IPS DF 4.7 (cell line): ENCODE measurements around the gene GLT1D1.

Source experiments
- DNase-seq: peaks from one replicate; pipeline ENCODE4 v3.0.0-alpha.2; 2013; ENCODE audit warnings: low spot score; ENCODE audit errors: extremely low read depth

GLT1D1 gene

DNA sequence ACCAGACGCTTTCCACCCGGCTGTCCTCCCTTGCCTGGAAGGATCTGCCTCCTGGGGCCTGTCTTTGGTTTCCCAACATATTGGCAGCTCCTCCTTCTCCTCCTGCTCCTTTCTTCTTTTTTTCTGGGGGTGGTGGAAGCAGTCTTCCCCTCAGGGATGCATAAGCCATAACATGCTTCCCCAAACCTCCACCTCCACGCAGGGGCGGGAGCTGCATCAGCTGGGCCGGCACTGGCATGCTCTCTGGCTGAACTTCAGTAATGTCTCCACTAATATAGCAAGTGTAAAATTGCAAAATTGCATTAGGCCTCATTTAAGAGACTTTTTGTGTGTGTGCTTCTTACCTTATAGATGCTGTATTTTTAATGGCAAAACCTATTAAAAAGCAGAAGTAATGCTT, 58.6 kb downstream of the GLT1D1 start:
- no peak for DNase-seq

DNA sequence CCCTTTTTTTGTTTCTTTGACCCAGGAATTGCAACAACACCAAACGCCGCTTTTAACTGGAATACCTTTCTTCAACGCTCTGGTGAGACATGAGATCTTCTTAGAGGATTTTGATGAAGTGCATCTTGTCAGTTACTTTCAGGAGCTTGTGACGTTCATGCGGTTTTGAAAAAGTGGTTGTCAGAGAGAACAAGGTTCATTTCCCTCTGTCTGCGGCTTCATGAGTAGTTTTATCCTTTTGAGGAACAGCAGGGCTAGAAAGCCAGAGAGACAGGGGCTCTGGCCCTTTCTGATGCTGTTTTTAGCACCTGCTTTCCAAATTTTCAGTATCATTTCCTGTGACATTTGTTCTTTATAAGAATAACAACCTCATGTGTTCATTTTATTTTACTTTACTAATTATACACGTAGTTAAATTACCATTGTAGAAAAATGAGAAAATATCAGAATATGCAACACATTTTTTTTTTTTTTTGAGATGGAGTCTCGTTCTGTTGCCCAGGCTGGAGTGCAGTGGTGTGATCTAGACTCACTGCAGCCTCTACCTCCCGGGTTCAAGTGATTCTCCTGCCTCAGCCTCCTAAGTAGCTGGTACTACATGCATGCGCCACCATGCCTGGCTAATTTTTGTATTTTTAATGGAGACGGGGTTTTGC, 61.8 kb downstream of the GLT1D1 start:
- DNase-seq = no peak

- DNase-seq = no peak
Observed at GRCh38 chr12:128916425-128916824, 63.1 kb downstream of the GLT1D1 start.

DNA sequence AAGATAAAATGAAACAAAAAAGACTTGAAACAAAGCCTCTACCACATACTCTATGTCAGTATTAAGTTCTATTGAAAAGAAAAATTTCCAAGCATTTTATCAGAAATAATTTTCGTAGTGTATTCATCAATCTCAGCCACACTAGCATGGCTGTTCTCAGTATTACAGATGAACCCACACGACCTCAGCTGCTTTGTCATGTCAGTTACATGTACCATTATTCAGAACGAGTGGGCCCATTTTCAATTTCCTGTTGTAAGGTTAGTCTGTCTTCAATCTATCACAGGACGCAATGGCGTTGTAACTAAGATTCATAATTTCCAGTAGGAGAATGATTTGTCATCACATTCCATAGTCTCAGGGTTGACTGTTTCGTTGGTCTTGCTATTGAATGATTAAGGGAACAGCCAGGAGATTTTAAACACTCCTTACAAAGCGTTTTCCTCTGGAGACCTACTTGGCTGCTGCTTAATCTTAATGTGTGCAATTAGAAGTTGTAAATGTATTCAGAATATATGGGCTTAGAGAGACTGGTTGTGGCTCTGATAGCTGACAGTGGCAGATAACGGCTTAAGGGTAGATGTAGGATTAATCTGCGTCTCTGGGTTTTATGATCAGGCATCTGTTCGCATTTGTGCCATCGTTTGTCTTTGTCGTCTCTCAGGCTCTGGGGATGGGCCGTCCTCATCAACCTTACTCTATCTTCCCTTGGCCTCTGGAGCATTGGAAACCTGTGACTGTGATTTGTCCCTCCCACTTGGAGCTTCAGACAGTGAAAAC, 65.4 kb downstream of the GLT1D1 start:
- no peak for DNase-seq

- DNase-seq = no peak
Observed at GRCh38 chr12:128920468-128920867, 67.2 kb downstream of the GLT1D1 start.

DNA sequence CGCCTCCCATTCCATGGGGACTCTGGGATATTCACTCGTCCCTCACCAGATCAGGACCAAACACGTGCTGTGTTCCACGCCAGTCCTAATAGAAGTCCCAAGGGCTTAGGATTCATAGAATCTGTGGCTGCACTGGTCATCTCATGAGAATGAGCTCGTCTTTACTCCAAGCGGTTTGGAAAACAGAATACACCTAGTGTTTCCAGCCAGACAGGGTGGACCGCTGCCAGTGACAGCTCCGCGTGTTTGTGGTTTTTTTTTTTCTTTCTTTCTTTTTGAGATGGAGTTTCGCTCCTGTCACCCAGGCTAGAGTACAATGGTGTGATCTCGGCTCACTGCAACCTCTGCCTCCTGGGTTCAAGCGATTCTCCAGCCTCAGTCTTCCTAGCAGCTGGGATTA, 75.1 kb downstream of the GLT1D1 start:
- no peak for DNase-seq

DNA sequence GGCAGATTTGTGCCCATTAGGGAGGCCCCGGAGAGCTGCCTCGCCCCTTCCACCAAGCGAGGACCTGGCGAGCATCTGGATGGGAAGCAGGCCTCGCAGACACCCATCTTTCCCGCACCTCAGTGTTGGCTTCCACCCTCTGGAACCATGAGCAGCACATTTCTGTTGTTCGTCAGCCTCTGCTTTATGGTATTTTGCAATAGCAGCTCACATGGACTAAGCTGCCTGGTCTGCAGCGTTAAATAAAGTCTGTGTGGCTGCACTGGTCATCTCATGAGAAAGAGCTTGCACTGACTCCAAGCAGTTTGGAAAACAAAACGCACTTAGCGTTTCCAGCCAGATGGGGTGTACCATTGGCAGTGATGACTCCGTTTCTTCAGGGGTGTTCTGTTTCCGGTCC, 75.8 kb downstream of the GLT1D1 start:
- no peak for DNase-seq

GRCh38 chr12:128930606-128931005, 77.3 kb downstream of the GLT1D1 start:
- DNase-seq = no peak

DNA sequence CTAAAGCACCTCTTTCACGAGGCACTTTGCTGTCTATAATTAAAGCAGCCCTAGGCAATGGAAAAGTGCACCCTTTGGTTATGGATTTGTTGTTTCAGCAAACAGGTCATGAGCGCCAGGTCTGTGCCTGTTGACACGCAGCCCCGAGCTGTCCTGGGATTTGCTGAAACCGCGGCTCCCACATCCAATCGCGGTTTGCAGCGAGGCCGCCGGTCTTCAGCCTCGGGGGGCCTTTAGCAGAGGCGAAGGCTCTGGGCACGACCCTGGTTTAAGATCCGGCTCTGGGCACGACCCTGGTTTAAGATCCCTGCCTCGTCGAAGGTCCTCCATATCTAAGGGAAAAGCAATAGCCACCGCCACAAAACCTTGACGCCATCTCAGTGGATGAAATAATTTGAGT, 79.2 kb downstream of the GLT1D1 start:
- DNase-seq = no peak

DNA sequence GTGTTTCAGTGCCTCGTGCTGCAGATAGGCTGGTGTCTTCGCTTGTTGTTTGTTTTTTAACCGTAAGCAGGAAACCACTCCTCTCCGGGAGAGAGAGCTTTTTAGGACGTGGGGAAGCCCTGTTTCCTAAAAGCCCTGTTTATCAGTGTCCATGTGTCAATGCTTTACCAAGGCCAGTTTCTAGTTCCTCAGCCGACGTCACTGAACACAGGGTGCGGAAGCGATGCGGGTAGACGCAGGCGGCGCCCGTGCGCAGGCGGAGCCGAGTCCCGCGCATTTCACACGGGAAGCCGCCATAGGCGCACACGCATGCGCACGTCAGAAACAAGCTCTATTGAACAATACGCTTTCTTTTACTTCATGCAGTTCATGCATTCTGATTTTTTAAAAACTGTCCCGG, 79.8 kb downstream of the GLT1D1 start:
- no peak for DNase-seq

GRCh38 chr12:128933926-128934325, 80.6 kb downstream of the GLT1D1 start:
- no peak for DNase-seq

DNA sequence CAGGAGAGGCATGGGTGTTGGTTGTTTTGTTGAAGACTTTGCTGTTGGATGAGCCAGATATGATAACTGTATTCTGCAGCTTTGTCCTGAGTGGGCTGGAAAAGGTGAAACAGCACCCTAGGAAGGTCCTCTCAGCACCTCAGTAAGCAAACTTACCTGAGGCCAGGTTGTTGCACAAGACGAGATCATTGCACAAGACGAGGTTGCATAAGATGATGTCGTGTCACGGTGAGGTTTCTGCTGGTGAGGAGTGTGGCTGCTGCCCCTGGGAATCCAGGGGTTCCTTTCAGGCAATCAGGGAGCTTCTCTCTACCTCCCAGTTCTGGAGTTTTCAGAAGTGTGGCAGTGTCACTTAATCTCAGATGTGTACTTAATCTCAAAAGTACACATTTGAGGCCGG, 85.6 kb downstream of the GLT1D1 start:
- DNase-seq = no peak

- DNase-seq = no peak
Observed at GRCh38 chr12:128940090-128940888, 87.0 kb downstream of the GLT1D1 start.

DNA sequence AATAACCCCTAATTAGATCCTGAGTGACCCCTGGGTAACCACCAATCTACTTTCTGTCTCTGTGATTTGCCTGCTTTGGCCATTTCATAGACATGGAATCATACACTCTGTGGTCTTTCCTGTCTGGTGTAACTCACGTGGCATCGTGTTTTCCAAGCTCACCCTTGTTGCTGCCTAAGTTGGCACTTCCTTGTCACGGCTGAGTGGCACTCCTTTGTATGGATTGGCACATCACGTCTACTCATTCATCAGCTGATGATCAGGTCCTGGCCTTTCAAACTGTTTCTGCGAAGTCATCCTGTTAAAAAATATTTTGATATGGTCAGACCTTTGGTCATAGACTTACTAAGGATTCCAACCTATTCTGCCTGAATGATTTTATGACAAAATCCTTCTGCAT, 87.7 kb downstream of the GLT1D1 start:
- no peak for DNase-seq

DNA sequence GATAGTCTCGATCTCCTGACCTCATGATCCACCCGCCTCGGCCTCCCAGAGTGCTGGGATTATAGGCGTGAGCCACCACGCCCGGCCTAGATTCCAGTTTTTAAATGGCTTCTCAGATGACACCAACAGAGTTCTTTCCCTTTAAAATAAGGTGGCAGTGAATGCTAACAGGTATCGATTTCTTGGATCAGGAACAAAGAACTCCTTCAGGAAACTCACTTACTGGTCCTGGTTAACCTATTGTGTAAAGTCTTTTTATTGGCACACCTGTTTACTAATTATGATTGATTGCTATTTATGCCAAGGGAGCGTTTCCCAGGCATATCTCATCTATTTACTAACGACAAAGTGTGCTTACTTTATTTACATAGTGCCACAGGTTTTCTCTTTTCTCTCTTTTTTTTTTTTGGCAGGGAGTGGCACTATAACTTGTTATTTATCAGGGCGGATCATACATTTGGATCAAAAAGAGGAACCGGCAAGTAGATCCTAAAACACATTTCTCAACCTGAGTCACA, 89.7 kb downstream of the GLT1D1 start:
- DNase-seq = no peak

DNA sequence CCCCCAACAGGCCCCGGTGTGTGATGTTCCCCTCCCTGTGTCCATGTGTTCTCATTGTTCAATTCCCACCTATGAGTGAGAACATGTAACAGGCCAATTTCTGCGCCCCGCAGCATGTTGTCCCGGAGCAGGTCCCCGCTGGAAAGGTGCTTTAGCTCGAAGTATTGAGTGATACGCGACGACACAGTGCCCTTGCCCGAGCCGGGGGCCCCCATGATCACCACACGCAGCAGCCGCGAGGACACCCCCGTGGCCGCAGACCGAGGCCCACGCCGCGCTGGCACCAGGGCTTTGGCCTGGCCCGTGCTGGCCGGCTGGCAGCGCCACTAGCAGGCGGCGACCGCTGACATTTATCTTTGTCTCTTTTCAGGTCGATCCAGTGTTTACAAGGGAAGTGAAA, 91.7 kb downstream of the GLT1D1 start:
- no peak for DNase-seq

DNA sequence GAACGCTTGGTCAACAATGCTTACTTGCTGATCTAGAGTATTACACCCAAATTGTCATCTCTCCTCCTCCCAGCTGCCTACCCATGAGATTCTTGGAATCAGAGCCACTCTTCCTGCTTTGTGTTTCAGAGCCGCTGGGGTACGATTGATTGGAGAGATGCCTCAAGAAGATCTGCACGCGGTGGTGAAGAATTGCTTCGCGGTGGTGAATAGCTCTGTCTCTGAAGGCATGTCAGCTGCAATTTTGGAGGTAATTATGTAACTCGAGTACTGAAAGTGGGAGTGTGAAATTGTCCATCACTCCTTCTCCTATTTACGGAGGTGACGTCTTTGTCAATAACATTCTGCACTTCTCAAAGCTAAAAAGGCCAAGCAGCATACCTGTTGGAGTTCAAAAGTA, 93.9 kb downstream of the GLT1D1 start:
- DNase-seq = no peak

DNA sequence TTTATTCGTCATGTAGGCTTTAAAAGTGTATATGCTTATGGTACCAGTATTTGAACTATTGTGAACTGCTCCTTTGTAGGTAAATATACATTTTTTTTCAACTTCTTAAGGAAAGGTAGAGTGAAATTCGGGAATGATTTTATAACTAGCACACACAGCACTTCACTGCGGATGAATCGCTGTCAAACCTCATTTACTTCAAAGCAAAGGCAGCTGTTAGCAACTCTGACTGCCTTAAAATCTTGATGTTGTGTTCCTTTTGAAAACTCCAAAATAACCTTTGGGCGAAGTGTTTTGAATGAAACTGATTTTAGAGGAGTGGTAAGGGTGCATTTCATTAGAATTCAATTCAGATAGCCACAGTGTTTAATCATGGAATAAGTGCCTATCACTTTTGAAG, 95.8 kb downstream of the GLT1D1 start:
- no peak for DNase-seq

- no peak for DNase-seq
Observed at GRCh38 chr12:128951448-128951847, 98.2 kb downstream of the GLT1D1 start.

GRCh38 chr12:128956755-128957154, 103.5 kb downstream of the GLT1D1 start:
- DNase-seq = no peak

DNA sequence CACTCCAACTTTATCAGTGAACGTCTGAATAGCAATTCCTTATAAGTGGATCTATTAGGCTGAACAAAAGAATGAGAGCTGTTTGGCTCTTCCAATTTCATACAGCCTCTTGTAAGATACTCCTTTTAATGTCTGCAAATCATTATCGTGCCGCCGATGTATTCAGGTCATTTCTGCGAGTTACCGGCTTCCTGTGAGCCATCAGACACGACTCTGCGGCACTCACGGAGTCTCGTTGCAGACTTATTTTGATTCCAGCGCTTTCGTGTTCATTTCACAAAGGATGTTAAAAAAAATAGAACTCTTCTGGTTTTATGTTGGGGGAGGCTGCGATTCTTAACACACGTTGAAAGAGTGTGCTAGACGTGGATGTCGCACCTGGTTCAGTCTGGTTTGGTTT, 106.6 kb downstream of the GLT1D1 start:
- no peak for DNase-seq

GRCh38 chr12:128961308-128961902, 108.1 kb downstream of the GLT1D1 start:
- no peak for DNase-seq
